NCI-H345 treated with DMSO at 0.1 percent for 48 hours (cell line): ENCODE results near the gene SLC25A23.
"Not testable (repeated sequence)": the region's sequence is repeated elsewhere in the genome, so short reads cannot be mapped to it uniquely, and the experiment has no call there.

ENCODE experiments used
- DNase-seq: peaks from one replicate; lab custom pipeline; 2025; ENCODE audit not compliant: unreplicated experiment; lab: John Stamatoyannopoulos, UW

The SLC25A23 gene

DNA sequence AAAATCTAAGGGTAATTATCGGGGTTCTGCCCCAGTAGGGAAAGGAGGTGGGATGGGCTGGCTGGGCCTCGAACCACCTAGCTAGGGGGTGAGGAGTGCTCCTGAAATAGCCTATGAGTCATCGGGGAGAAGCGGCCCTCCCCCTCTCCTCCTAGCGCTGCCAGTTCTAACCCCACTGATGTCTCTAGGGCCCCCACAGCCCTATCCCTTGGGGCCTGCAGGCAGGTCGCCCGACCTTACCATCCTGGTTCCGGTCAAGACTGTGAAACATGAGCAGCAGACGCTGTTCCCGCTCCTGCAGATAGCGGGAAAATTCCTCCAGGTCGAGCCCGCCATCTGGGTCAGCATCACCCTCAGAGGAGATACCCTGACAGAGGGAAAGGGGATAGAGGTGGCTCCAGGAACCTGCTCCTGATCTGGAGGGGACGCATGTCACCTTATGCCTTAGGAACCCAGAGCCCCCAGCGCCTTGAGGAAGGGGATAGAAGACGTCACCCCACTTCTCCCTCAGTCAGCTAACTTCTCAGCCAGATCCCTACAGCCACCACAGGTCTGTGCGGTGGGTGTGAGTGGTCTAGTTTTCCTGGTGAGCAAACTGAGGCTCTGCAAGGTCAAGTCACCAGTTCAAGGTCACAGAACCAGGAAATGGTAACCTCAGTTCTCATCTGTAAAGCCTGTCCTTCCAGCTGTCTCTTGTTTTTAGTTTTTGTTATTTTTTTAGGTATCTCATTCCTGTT lies 1.5 kb downstream of the SLC25A23 start:
- DNase-seq, result no peak

DNA sequence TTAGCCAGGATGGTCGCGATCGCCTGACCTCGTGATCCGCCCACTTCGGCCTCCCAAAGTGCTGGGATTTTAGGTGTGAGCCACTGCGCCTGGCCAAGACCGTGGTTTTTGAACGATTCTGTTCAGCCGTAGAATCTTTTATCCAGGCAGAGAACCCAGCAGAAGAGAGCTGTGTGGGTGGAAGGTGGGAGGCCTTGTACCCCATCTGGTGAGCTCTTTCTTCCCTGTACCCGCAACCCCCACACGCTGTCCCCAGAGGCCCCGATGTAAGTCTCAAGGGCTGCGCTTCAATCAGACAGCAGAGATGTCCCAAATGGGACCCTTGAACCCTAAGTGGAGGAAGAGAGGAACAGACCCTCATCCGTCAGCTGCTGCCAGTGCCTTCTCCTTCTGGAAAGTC lies 3.7 kb downstream of the SLC25A23 start:
- DNase-seq, result no peak

DNA sequence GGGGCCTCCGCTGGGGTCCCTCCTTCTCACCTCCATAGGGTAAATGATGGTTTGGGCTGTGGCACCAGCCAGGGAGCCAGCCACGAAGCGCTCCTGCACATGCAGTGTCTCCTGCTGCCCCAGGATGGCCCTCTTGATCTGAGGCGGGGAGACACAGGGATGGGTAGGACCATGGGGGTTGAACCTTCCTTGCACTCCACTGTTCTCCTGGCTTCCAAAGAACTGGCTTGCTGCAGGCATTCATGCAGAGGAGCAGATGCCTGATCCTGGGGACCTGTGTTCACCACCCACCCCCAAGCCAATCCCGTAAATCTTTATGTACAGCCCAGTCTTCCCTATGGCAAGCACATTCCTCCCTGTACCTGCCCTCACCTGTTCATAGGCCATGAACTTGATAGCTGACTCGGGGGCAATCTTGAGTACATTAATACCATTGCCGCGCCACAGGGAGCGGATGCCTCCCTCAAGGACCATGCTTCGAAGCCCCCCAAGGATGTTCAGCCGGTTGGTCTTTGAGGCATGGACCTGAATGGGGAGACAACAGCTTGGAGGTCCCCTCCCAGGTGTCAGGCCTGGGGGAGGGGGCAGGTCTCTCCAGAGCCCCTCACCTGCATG lies 5.5 kb downstream of the SLC25A23 start:
- no peak for DNase-seq

DNA sequence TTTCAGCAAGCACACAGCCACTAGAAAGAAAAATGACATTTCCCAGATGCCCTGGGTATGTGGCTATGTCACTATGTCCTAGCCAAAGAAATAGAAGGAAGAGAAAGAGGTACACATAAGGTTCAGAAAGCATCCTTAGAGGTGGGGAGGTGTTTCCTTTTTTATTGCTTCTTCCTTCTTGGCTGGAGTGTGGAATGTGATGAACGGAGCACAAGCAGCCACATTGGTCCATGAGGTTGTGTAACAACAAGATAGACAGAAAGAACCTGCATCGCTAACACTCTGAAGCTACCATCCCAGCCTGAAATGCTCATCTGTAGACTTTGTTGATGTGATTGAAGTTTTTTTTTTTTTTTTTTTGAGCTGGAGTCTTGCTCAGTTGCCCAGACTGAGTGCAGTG lies 6.7 kb downstream of the SLC25A23 start:
- no peak for DNase-seq

DNA sequence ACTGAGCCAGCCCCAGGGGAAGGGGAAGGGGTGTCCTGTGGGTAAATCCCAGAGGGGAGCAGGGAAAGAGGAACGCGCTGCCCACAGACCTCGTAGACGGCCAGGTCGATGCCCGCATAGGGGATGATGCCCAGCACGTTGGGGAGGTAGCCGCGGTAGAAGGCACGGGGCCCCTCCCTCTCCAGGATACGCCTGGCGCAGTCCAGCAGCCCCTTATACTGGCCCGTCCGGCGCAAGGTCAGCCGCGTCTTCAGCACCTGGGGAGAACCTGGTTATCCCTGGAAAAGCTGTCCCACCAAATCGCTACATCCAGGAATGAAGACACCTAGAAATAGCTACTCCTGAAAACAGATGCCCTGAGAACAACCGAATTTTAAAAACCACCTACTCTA lies 7.4 kb downstream of the SLC25A23 start:
- DNase-seq, result no peak

DNA sequence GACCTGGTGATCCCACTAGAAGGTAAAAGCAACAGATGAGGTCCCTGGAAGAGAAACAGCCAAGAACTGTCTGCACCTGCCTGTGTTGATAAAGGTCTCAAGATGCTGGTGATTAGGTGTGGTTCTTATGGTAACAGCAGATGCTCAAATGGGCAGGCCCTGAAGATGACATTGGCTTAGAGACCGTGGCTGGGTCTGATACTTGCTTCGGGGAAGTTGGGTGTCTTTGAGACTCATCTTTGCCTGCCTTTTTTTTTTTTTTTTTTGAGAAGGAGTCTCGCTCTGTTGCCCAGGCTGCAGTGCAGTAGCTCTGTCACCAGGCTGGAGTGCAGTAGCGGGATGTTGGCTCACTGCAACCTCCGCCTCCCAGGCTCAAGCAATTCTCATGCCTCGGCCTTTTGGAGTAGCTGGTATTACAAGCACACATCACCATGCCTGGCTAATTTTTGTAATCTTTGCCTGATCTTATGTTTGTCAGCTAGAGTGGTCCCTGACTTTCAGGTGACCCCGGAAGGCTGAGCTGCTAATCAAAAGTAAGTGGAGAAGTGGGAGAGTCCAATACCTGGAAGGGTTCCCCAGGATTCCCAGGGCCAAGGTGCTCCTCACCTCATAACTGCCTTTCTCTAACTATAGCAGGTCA lies 7.9 kb downstream of the SLC25A23 start:
- DNase-seq, result no peak

DNA sequence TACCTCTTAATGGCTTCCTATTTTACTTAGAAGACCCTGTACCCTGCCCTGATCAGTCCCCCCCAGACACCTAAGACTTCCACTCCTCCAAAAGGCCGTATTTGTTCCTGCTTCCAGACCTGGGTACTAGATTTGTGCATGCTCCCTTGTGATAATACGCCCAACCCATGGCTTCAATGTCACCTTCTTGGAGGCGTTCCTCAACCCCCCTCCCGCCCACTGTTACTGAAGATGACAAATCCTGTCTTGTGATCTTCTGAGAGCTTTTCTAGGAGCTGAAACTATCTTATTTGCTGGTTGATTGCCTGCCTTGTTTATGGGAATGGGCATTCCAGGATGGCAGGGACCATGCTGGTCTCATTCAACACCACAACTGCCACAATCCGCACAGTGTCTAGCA lies 9.4 kb downstream of the SLC25A23 start:
- no peak for DNase-seq

DNA sequence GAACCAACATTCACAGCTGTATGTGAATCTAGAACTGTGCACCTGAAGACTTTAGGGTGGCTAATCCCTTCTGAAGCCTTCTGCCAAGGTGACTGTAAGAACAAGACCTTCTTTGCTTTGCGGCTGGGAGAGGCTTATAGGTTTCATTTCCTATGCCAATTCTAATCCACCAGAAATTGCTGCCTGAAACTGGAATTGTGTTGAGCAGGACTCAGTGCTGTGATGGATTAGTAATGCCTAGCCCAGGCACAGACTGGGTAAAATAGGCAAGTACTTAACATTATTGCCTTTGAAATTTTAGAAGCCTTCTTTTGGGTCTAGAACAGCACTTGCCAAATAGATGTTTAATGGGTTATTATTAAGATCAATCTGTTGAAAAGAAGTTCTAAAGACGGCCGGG lies 11.5 kb downstream of the SLC25A23 start:
- no peak for DNase-seq

DNA sequence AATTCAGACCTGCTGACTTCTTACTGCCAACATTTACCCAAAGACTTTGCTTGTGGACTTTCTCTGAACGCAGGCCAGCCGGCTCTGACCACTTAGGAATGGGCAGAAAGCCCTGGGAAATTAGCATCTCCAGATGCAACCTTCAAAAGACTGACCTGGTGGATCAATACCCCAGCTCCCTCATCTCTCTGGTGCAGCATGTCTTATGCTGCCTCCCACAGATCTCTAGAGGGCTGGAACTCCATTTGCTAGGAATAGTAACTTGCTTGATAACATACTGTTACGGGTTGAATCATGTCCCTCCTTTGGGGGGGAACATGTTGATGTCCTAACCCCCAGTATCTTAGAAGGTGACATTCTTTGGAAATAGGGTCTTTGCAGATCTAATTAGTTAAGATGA lies 13.1 kb downstream of the SLC25A23 start:
- no peak for DNase-seq

DNA sequence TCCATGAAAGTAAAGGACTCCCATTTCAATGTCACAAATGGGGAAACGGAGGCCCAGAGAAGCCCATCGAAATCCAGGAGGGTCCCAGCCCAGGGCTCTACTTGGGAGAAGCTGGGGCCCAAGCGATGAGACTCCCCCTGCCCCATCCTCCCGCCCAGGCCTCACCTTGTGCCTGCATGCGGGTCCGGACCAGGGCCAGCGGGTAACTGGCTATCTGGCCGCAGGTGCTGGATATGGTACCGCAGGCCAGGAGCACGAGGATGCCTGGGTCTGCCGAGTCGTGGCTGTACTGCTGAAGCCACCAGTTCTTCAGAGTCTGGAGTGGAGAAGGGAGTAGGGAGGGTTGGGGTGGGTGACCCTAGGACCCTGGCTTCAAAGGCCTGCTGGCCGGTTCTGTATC lies 15.6 kb downstream of the SLC25A23 start:
- no peak for DNase-seq

DNA sequence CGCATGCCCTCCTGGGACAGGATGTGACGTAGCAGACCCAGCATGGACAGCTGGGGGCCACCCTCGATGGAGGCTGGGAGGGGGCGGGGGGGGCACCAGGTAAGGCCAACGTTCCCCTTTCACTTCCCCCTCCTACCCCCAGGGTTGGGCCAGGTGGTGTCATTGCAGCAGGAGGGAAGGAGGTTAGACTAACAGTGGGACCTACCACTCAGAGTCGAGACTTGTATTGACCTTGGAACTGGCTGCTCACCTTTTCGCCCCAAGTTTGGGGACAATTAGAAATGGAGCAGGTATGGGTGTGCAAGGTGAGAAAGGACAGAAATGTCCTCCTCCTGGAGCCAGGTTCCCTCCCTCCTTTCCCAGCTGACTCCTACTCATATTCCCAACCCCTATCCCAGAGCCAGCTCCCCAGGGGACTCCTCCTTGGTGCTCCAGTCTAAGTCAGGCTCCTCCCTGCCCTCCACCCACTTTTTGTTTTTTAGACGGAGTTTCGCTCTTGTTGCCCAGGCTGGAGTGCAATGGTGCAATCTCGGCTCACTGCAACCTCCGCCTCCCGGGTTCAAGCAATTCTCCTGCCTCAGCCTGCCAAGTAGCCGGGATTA lies 17.4 kb downstream of the SLC25A23 start:
- no peak for DNase-seq

DNA sequence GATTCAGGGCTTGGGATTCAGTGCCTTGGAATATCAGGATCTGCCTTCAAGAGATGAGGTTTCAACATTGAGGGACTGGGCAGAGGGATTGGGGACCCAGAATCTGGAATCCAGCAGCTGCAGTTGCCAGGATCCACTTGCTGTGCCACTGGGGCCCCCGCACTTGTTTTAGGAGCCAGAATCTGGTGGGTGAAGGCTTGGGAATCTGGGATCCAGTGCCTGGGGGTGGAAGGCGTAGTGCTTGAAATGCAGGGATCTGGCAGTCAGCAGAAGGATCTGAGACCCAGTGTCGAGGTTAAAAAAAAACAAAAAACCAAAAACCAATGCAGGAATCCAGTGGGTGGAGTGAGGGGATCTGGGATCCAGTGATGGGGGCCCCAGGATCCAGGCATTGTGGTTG lies 18.7 kb downstream of the SLC25A23 start:
- no peak for DNase-seq

DNA sequence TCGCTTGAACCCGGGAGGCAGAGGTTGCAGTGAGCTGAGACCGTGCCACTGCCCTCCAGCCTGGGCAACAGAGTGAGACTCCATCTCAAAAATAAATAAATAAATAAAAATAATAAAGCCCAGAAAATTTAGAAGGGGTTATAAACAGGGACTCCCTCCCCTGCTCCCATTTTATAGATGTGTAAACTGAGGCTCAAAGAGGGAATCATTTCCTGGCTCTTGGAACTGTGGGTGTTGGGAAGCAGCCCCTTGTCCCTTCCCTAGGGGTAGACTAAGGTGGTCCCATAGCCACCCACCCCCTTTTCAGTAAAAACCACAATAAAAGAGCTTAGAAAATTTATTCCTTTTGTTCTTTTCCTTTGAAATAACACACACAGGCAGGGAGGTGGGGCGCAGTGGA lies 19.8 kb downstream of the SLC25A23 start:
- no peak for DNase-seq

DNA sequence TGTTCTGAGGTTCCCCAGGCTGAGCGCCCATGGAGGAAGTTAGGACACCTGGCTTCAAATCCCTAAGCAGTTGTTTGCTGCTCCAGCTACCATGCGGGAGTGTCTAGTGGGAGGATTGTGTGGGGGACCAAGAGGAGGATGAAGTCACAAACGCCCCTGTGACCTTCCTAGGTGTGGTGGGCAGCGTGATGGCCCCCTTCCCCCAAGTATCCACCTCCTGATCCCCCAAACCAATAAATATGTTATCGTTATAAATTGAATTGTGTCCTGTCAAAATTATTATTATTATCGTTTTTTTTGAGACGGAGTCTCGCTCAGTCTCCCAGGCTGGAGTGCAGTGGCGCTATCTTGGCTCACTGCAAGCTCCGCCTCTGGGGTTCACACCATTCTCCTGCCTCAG lies 25.9 kb downstream of the SLC25A23 start, which contains the start of gene SLC25A41:
SLC25A41 (minus strand) TSS at position 101 of the 400 bp plus-strand sequence; CDS start at position 31, 70 bp downstream.
- DNase-seq, result no peak

DNA sequence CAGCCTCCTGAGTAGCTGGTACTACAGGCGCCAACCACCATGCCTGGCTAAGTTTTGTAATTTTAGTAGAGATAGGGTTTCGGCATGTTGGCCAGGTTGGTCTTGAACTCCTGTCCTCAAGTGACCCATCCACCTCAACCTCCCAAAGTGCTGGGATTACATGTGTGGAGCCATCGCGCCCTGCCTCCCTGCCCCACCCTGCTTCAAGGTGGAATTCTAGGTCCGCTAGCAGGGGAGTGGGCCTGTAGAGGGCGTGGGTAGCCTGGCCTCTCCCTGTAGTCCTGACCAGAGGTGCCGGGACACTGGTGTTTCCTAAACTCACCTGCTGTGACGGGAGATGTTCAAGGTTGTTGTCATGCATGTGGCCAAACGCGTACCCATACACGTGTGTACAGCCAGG lies 26.4 kb downstream of the SLC25A23 start:
- DNase-seq, result no peak

DNA sequence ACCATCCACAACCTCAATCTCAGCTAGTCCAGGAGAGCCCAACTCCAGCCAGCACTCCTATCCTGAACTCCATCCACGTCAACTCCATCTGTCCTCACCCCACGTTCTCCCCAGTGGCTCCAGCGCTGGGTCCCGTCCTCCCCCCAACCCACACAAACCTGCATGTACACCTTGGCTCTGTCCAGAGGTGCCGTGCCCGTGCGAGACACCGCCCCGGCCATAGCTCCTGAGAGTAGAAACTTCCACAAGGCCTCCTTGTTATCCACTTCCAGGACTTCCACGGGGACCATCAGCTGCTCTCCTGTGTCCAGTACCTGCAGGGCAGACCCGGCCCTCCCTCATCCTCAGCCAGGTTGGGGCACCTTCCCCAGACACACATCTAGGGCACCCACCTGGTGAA lies 27.7 kb downstream of the SLC25A23 start:
- no peak for DNase-seq

DNA sequence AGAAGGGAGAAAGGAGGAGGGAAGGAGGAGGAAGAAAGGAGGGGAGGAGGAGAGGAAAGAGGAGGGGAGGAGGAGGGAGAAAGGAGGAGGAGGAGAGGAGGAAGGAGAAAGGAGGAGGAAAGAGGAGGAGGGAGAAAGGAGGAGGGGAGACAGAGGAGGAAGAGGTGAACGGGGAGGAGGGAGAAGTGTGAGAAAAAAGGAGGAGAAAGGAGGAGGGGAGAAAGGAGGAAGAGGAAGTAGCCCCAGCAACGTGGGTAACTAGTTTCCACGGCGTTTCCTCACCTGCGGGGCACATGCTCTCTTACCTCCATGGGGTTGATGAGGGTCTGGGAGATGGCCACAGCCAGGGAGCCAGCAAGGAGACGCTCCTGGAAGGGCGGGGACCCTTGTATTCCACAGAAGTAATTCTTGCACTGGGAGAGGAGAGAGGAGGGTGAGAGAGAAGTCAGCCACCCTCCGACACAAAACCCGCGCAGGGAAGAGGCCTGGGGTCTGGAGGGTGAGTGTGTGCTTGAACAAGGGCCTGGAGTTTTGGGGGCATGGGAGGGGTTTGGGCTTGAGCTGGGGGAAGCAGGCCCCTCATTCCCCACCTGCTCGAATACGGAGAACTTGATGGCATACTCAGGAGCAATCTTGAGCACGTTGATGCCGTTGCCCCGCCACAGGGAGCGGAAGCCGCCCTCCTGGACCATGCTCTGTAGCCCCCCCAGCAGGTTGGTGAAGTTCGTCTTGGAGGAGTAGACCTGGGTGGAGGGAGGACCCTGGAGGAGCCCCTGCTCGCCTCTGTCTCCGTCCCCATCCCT lies 30.0 kb downstream of the SLC25A23 start:
- no peak for DNase-seq

DNA sequence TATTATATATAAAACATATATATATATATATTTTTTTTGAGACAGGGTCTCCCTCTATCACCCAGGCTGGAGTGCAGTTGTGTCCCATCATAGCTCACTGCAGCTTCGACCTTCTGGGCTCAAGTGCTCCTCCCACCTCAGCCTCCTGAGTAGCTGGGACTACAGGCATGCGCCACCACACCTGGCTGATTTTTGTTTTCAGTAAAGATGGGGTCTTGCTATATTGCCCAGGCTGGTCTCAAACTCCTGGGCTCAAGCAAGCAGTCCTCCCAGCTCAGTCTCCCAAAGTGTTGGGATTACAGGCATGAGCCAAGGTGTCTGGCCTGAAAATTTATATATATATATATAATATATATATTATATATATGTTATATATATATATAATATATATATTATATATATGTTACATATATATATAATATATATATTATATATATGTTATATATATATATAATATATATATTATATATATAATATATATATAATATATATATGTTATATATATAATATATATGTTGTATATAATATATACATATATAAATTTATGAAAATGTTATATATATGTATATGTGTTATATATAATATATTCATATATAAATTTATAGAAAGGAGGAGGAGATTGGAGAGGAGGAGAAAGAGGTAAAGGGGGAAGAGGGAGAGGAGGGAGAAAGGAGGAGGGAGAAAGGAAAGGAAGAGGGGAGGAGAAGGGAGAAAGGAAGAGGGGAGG lies 30.7 kb downstream of the SLC25A23 start:
- not testable (repeated sequence) for DNase-seq

DNA sequence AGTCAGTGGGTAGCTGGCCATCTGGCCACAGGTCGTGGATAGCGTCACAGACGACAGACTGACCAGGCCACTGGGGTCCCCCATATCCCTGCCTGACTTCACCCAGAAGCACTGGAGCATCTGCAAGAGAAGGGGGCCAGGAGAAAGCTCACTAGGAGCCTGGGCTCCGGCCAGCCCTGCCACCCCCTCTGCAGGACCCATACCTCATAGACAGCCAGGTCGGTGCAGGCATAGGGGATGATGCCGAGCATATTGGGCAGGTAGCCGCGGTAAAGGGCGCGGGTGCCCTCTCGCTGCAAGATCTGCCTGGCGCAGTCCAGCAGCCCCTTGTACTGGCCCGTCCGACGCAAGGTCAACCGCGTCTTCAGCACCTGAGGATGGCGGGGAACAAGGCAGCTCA lies 32.5 kb downstream of the SLC25A23 start:
- no peak for DNase-seq
